Measurements from ENCODE around the gene TGFBRAP1. TPM values are rescaled to one million over a fixed set of nuclear protein-coding genes. Genes with fewer than 3 reads are reported as not detected.

TGFBRAP1 gene
- total and polyA plus RNA-seq, 9 of the 15 experiments (the other 6 are each of a cell fraction or from before 2014, with no cell fraction given) = 3.7 to 18.0 (median 11.0) TPM

DNA sequence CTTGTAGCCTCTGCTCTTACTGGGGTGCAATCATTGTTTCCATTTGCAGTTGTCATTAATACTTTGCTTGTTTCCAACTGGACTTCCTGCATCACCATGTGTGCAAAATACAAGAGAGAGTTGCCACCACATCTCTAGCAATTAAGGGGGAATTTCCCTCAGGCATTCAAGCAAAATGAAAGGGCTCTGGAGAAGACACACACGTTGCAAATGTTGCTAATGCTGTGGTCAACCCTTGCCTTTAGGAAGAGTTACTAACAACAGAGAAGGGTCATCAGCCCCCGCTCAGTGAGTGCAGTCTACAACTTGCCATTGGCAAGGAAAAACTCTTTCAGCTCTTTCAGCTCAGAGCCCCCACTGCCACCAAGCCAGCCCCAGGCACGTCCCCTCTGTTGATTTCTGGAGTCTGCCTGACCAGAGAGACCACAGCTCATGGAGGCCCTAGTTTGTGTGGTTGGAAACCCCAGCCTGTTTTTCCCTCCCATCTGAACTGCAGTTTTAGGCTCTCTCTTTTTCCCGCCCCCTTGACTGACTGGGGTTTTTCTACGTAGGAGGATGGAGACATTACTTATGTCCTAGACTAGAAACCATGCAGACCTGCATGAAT lies 113.8 kb downstream of the TGFBRAP1 start (continued):
- TF ChIP-seq ZNF398 (CRISPR knock-in tag; IDR thresholded peaks at IDR 0.05) = no peak
- TF ChIP-seq ZC3H8 (IDR thresholded peaks at IDR 0.05) = no peak

Other genes starting within 250 kb of the TGFBRAP1 start
- not detected in 2 replicates for gene GPR45, start 88.0 kb downstream of the TGFBRAP1 start, total RNA-seq (2014; rRNA removed)
- gene GPR45, start 88.0 kb downstream of the TGFBRAP1 start, total RNA-seq (2014; rRNA removed; fragmentation: Illumina TruSeq; extraction: Trizol) = not detected in 2 replicates
- gene GPR45, start 88.0 kb downstream of the TGFBRAP1 start, total RNA-seq (2015; rRNA removed; fragmentation: Illumina TruSeq; extraction: Trizol) = not detected in 2 replicates
- not detected in 2 replicates for gene GPR45, start 88.0 kb downstream of the TGFBRAP1 start, total RNA-seq (2021)
- not detected in 2 replicates for gene GPR45, start 88.0 kb downstream of the TGFBRAP1 start, polyA plus RNA-seq (2011; rRNA removed)
- gene GPR45, start 88.0 kb downstream of the TGFBRAP1 start, polyA plus RNA-seq (2014; fragmentation: Illumina TruSeq; extraction: Trizol) = not detected in 2 replicates
- not detected for gene GPR45, start 88.0 kb downstream of the TGFBRAP1 start, polyA plus RNA-seq (2014; fragmentation: Nextera tagmentation; extraction: Ambion mirVana)
- gene GPR45, start 88.0 kb downstream of the TGFBRAP1 start, polyA plus RNA-seq (2014; rRNA removed) = not detected in 2 replicates
- gene C2orf49, start 7.8 kb upstream of the TGFBRAP1 start, total RNA-seq (2014; rRNA removed) = 16.2 and 22.8 TPM in 2 replicates
- 26.2 and 27.8 TPM in 2 replicates for gene C2orf49, start 7.8 kb upstream of the TGFBRAP1 start, total RNA-seq (2014; rRNA removed; fragmentation: Illumina TruSeq; extraction: Trizol)
- 22.6 and 25.6 TPM in 2 replicates for gene C2orf49, start 7.8 kb upstream of the TGFBRAP1 start, total RNA-seq (2015; rRNA removed; fragmentation: Illumina TruSeq; extraction: Trizol)
- 17.9 and 18.2 TPM in 2 replicates for gene C2orf49, start 7.8 kb upstream of the TGFBRAP1 start, total RNA-seq (2021)
- 27.6 and 32.7 TPM in 2 replicates for gene C2orf49, start 7.8 kb upstream of the TGFBRAP1 start, polyA plus RNA-seq (2011; rRNA removed)
- gene C2orf49, start 7.8 kb upstream of the TGFBRAP1 start, polyA plus RNA-seq (2014; fragmentation: Illumina TruSeq; extraction: Trizol) = 33.0 and 38.2 TPM in 2 replicates
- gene C2orf49, start 7.8 kb upstream of the TGFBRAP1 start, polyA plus RNA-seq (2014; fragmentation: Nextera tagmentation; extraction: Ambion mirVana) = 10 to 100 TPM; 20.4 to 24.2 TPM
- 24.0 and 28.9 TPM in 2 replicates for gene C2orf49, start 7.8 kb upstream of the TGFBRAP1 start, polyA plus RNA-seq (2014; rRNA removed)
- gene FHL2, start 69.3 kb upstream of the TGFBRAP1 start, total RNA-seq (2014; rRNA removed) = 24.9 and 30.4 TPM in 2 replicates
- 20.4 and 23.9 TPM in 2 replicates for gene FHL2, start 69.3 kb upstream of the TGFBRAP1 start, total RNA-seq (2014; rRNA removed; fragmentation: Illumina TruSeq; extraction: Trizol)
- gene FHL2, start 69.3 kb upstream of the TGFBRAP1 start, total RNA-seq (2015; rRNA removed; fragmentation: Illumina TruSeq; extraction: Trizol) = 13.9 and 14.4 TPM in 2 replicates
- 31.4 and 33.6 TPM in 2 replicates for gene FHL2, start 69.3 kb upstream of the TGFBRAP1 start, total RNA-seq (2021)
- gene FHL2, start 69.3 kb upstream of the TGFBRAP1 start, polyA plus RNA-seq (2011; rRNA removed) = 7.5 and 24.2 TPM in 2 replicates
- gene FHL2, start 69.3 kb upstream of the TGFBRAP1 start, polyA plus RNA-seq (2014; fragmentation: Illumina TruSeq; extraction: Trizol) = 31.3 and 33.1 TPM in 2 replicates
- gene FHL2, start 69.3 kb upstream of the TGFBRAP1 start, polyA plus RNA-seq (2014; fragmentation: Nextera tagmentation; extraction: Ambion mirVana) = 10 to 100 TPM; 13.7 to 16.6 TPM
- 32.5 and 34.5 TPM in 2 replicates for gene FHL2, start 69.3 kb upstream of the TGFBRAP1 start, polyA plus RNA-seq (2014; rRNA removed)